H1 (cell line): ENCODE measurements around the gene DKC1. TPM values are rescaled to one million over a fixed set of nuclear protein-coding genes. Genes with fewer than 3 reads are reported as not detected.

Experiments
- CTCF ChIA-PET: fragments of 300-600 bp; sonication (Branson Sonifier 250); formaldehyde crosslinking; loops from one replicate; lab custom pipeline; 2021; ENCODE audit not compliant: partially characterized antibody; lab: Charles Lee
- POLR2A ChIA-PET: fragments of 300-600 bp; sonication (Branson Sonifier 250); formaldehyde crosslinking; loops from one replicate; lab custom pipeline; 2021; ENCODE audit warnings: inconsistent platforms; ENCODE audit not compliant: partially characterized antibody; lab: Charles Lee
- DNase-seq, 2 experiments: peaks; one replicate each; pipeline versions ENCODE4 v3.0.0 to v3.0.0-alpha.2; 2010 to 2022; ENCODE audit warnings: low spot score in 2 of 2, low read depth in 1 of 2, mixed read lengths in 1 of 2
- FAIRE-seq: peaks from 2 replicates; lab custom pipeline; 2011; peaks lifted over from hg19 to GRCh38; lab: Jason Lieb, UNC
- H2AFZ ChIP-seq: 2 replicates; pipeline ENCODE4 v1.8.1; 2012; ENCODE audit warnings: low read length, inconsistent platforms
- H2AK5ac ChIP-seq: 2 replicates; pipeline ENCODE4 v1.6.1; 2013; ENCODE audit warnings: low read depth, low read length
- H2BK120ac ChIP-seq: replicated peaks from 2 replicates; pipeline ENCODE3; 2013; ENCODE audit warnings: low read depth, low read length, inconsistent platforms
- H2BK12ac ChIP-seq: 2 replicates; pipeline ENCODE4 v1.6.1; 2013; ENCODE audit warnings: low read depth, low read length
- H2BK15ac ChIP-seq: 2 replicates; pipeline ENCODE4 v1.6.1; 2013; ENCODE audit warnings: low read length
- H2BK20ac ChIP-seq: 2 replicates; pipeline ENCODE4 v1.6.1; 2013; ENCODE audit warnings: low read length
- H2BK5ac ChIP-seq: 2 replicates; pipeline ENCODE4 v1.6.1; 2013; ENCODE audit warnings: low read depth, low read length
- H3K14ac ChIP-seq: 2 replicates; pipeline ENCODE4 v1.6.1; 2013; ENCODE audit warnings: inconsistent platforms; ENCODE audit not compliant: insufficient read length
- H3K18ac ChIP-seq: 2 replicates; pipeline ENCODE4 v1.6.1; 2013; ENCODE audit warnings: low read length; ENCODE audit errors: extremely low read depth
- H3K23ac ChIP-seq: 2 replicates; pipeline ENCODE4 v1.6.1; 2013; ENCODE audit warnings: inconsistent platforms; ENCODE audit not compliant: insufficient read length
- H3K23me2 ChIP-seq: 2 replicates; pipeline ENCODE4 v1.6.1; 2013; ENCODE audit warnings: low read depth, low read length
- H3K27ac ChIP-seq: 2 replicates; pipeline ENCODE4 v1.6.1; 2011; ENCODE audit warnings: low read depth, low read length, inconsistent platforms
- H3K27me3 ChIP-seq, 4 experiments: replicated peaks in 1 of 4; 1 replicate in 1 of 4; 2 replicates in 3 of 4; pipeline versions ENCODE4 v1.6.1 to v1.8.1; 2011 to 2013; ENCODE audit warnings: low read length in 3 of 4, mild to moderate bottlenecking in 3 of 4, inconsistent platforms in 2 of 4, mixed read lengths in 2 of 4, moderate library complexity in 1 of 4; ENCODE audit not compliant: control insufficient read depth in 3 of 4, insufficient read depth in 3 of 4; ENCODE audit errors: extremely low read depth in 1 of 4
- H3K36me3 ChIP-seq, 4 experiments: 2 replicates each; pipeline versions ENCODE4 v1.6.1 to v1.8.1; 2011 to 2013; ENCODE audit warnings: mild to moderate bottlenecking in 4 of 4, low read length in 3 of 4, moderate library complexity in 2 of 4, control low read depth in 1 of 4, inconsistent platforms in 1 of 4; ENCODE audit not compliant: insufficient read depth in 4 of 4, control insufficient read depth in 2 of 4
- H3K4ac ChIP-seq: replicated peaks from 2 replicates; pipeline ENCODE3; 2013; ENCODE audit warnings: low read length, low read depth, mixed read lengths, inconsistent platforms; ENCODE audit not compliant: insufficient read length
- H3K4me1 ChIP-seq, 4 experiments: replicated peaks in 1 of 4; 1 replicate in 1 of 4; 2 replicates in 3 of 4; pipeline versions ENCODE4 v1.6.1 to v1.8.1; 2011 to 2013; ENCODE audit warnings: low read length in 3 of 4, inconsistent platforms in 2 of 4, mixed read lengths in 1 of 4; ENCODE audit not compliant: insufficient read depth in 4 of 4, control insufficient read depth in 3 of 4
- H3K4me2 ChIP-seq, 2 experiments: 2 replicates each; pipeline versions ENCODE4 v1.6.1 to v1.8.1; 2011 to 2013; ENCODE audit warnings: low read depth in 2 of 2, low read length in 2 of 2, control low read depth in 1 of 2, inconsistent platforms in 1 of 2, mild to moderate bottlenecking in 1 of 2; ENCODE audit not compliant: insufficient read depth in 1 of 2
- H3K4me3 ChIP-seq, 4 experiments: fragments of 200-600, 300-600 bp in 1 of 4; sonication (generic), shearing (Covaris generic), sonication (Bioruptor Twin) in 1 of 4; 2 replicates each; pipeline versions ENCODE4 v1.5.1 to v1.8.1; 2011 to 2016; ENCODE audit warnings: low read length in 4 of 4, low read depth in 3 of 4, control low read depth in 2 of 4, inconsistent platforms in 2 of 4, mild to moderate bottlenecking in 2 of 4, mixed read lengths in 1 of 4, moderate library complexity in 1 of 4; ENCODE audit not compliant: insufficient read depth in 2 of 4; ENCODE audit errors: extremely low read depth in 1 of 4
- H3K56ac ChIP-seq: replicated peaks from 2 replicates; pipeline ENCODE3; 2013; ENCODE audit warnings: low read depth, mild to moderate bottlenecking, mixed read lengths, low read length, inconsistent platforms; ENCODE audit not compliant: insufficient read length
- H3K79me1 ChIP-seq: 2 replicates; pipeline ENCODE4 v1.6.1; 2013; ENCODE audit warnings: low read depth, low read length, control low read depth
- H3K79me2 ChIP-seq, 2 experiments: 2 replicates each; pipeline versions ENCODE4 v1.6.1 to v1.8.1; 2012 to 2013; ENCODE audit warnings: low read length in 2 of 2, mild to moderate bottlenecking in 2 of 2, inconsistent platforms in 1 of 2; ENCODE audit not compliant: insufficient read depth in 2 of 2, control insufficient read depth in 1 of 2
- H3K9ac ChIP-seq, 4 experiments: replicated peaks in 1 of 4; 1 replicate in 1 of 4; 2 replicates in 3 of 4; pipeline versions ENCODE4 v1.6.1 to v1.8.1; 2011 to 2013; ENCODE audit warnings: low read depth in 3 of 4, low read length in 3 of 4, control low read depth in 2 of 4, mild to moderate bottlenecking in 2 of 4, moderate library complexity in 2 of 4, inconsistent platforms in 1 of 4; ENCODE audit errors: extremely low read depth in 1 of 4
- H3K9me3 ChIP-seq, 2 experiments: 2 replicates each; pipeline versions ENCODE4 v1.6.1 to v1.8.1; 2012 to 2013; ENCODE audit warnings: mild to moderate bottlenecking in 2 of 2, moderate library complexity in 2 of 2, control low read depth in 1 of 2, inconsistent platforms in 1 of 2, low read depth in 1 of 2, low read length in 1 of 2, mixed read lengths in 1 of 2; ENCODE audit not compliant: insufficient read depth in 2 of 2
- H4K20me1 ChIP-seq, 2 experiments: replicated peaks in 1 of 2; 2 replicates each; pipeline versions ENCODE3 to v1.8.1; 2011 to 2013; ENCODE audit warnings: inconsistent platforms in 2 of 2, low read length in 2 of 2, mild to moderate bottlenecking in 1 of 2; ENCODE audit not compliant: insufficient read depth in 2 of 2, control insufficient read depth in 1 of 2
- H4K5ac ChIP-seq: 2 replicates; pipeline ENCODE4 v1.6.1; 2013; ENCODE audit warnings: low read length, low read depth, mixed read lengths, inconsistent platforms; ENCODE audit not compliant: insufficient read length
- H4K8ac ChIP-seq: 2 replicates; pipeline ENCODE4 v1.8.0; 2013; ENCODE audit warnings: mild to moderate bottlenecking, moderate library complexity, low read length, inconsistent platforms; ENCODE audit not compliant: insufficient read depth; ENCODE audit errors: extremely low read depth
- H4K91ac ChIP-seq: replicated peaks from 2 replicates; pipeline ENCODE3; 2013; ENCODE audit warnings: low read length, mixed read lengths, inconsistent platforms; ENCODE audit not compliant: insufficient read length
- WGBS, 2 experiments: shearing (Covaris generic) in 1 of 2; methylation state at CpG; one replicate each; pipeline versions ENCODE4 v1.1.6 to v1.1.7; 2013 to 2015; ENCODE audit warnings: low lambda C conversion rate in 2 of 2, mixed read lengths in 2 of 2, inconsistent platforms in 1 of 2, low coverage in 1 of 2, missing lambda C conversion rate in 1 of 2; ENCODE audit not compliant: insufficient replicate concordance in 2 of 2, insufficient coverage in 1 of 2, insufficient read length in 1 of 2; ENCODE audit errors: extremely low coverage in 1 of 2, missing lambda C conversion rate in 1 of 2; 5-methylcytosine and 5-hydroxymethylcytosine counted together
- long read RNA-seq, 2 experiments: library from RNA in 1 of 2; library from capped mRNA in 1 of 2; stranded (forward); transcript quantifications; one replicate each; pipeline ENCODE4 v2.0.0, GENCODE V29; 2021; ENCODE audit warnings: inconsistent platforms in 1 of 2
- polyA minus RNA-seq, 3 experiments: library from RNA; depleted of rRNA, polyadenylated mRNA; stranded (reverse); fragments of >200 nt; gene quantifications; 1 replicate in 2 of 3; 2 replicates in 1 of 3; pipeline ENCODE4 v1.2.3, GENCODE V29; 2011
- polyA plus RNA-seq, 7 experiments: library from polyadenylated mRNA; depleted of rRNA in 3 of 7; stranded (reverse) in 5 of 7; unstranded in 2 of 7; fragments of >200 nt in 5 of 7; fragments of 200-250 nt in 2 of 7; gene quantifications; 1 replicate in 5 of 7; 2 replicates in 1 of 7; 4 replicates in 1 of 7; pipeline versions ENCODE4 v1.2.1 to v1.2.3, GENCODE V29; 2011 to 2013; ENCODE audit warnings: missing spikeins in 2 of 7, mixed read lengths in 2 of 7
- total RNA-seq: library from RNA; stranded (reverse); fragmentation: NEBNext Ultra II Directional; extraction: Animal tissue kit (Norgen Biotek cat#: 25700); gene quantifications from 2 replicates; pipeline ENCODE4 v1.2.1, GENCODE V29; 2021

The DKC1 gene
- 134 and 143 TPM in 2 replicates for total RNA-seq
- polyA plus RNA-seq (2011; rRNA removed) = 54.7 and 65.6 TPM in 2 replicates
- polyA plus RNA-seq (2011; cell fraction: cytosol; rRNA removed) = 108 TPM
- 67.1 TPM for polyA plus RNA-seq (2011; cell fraction: nucleus; rRNA removed)
- 123 to 134 TPM (median 125 TPM) in 4 replicates for polyA plus RNA-seq (2012, experiment 1 of 2)
- 15.8 TPM for polyA plus RNA-seq (2012, experiment 2 of 2)
- polyA plus RNA-seq (2013, experiment 1 of 2) = 131 TPM
- polyA plus RNA-seq (2013, experiment 2 of 2) = 130 TPM
- 96.1 and 119 TPM in 2 replicates for polyA minus RNA-seq (2011; rRNA and poly(A)+ RNA removed)
- polyA minus RNA-seq (2011; cell fraction: cytosol; rRNA and poly(A)+ RNA removed) = 50.1 TPM
- 103 TPM for polyA minus RNA-seq (2011; cell fraction: nucleus; rRNA and poly(A)+ RNA removed)
- long read RNA-seq, experiment 1, transcript DKC1-212 (3 exons, 406 nt) = major isoform, 19 of 97 reads
- long read RNA-seq, experiment 1, transcript DKC1-201 (15 exons, 2,577 nt) = minor isoform, 5 of 97 reads
- long read RNA-seq, experiment 1, partial matches to known transcripts = 52 of 97 reads
- long read RNA-seq, experiment 1, other reads (novel, unspliced or antisense) = 21 of 97 reads
- long read RNA-seq, experiment 2, transcript DKC1-201 (15 exons, 2,577 nt) = major isoform, 202 of 319 reads
- long read RNA-seq, experiment 2, partial matches to known transcripts = 90 of 319 reads
- long read RNA-seq, experiment 2, other reads (novel, unspliced or antisense) = 24 of 319 reads

- no peak within 1 kb of the TSS for H2BK20ac ChIP-seq
- FAIRE-seq = no peak
- peak within 1 kb of the TSS; percentile 64 for H3K56ac ChIP-seq
- H4K20me1 ChIP-seq = peaks cover 0 to 4% of the 10 kb centered on the region in 2 experiments
- H3K9me3 ChIP-seq = no peaks in the 10 kb centered on the region
- peak; percentile 87 to 91 for DNase-seq
- no peak within 1 kb of the TSS for H2BK12ac ChIP-seq
- H3K14ac ChIP-seq = no peak within 1 kb of the TSS
- H3K4me2 ChIP-seq = peak within 1 kb of the TSS; percentile 69 to 85
- H4K5ac ChIP-seq = peak within 1 kb of the TSS; percentile 75
- H3K36me3 ChIP-seq = peaks cover 14 to 28% (median 26%) of the 10 kb centered on the region in 4 experiments
- H3K9ac ChIP-seq = peak within 1 kb of the TSS; percentile 72 to 89 (median 84)
- POLR2A ChIA-PET = interaction anchor here (0.6 to 12.7 kb wide), 7 partner anchors 11 to 362 kb away, joined by 3 to 146 read pairs (median 5); partner anchors contain the start of genes GAB3 and SMIM9
- peaks cover 0 to 35% of the 10 kb centered on the region in 2 experiments; a peak in 2 of 4 replicates for H3K79me2 ChIP-seq
- H3K27ac ChIP-seq = peak within 1 kb of the TSS; percentile 84
- CTCF ChIA-PET = no interaction called here
- H3K23ac ChIP-seq = no peak within 1 kb of the TSS
- H3K79me1 ChIP-seq = no peaks in the 10 kb centered on the region
- H2AK5ac ChIP-seq = peak within 1 kb of the TSS; percentile 96
- 0% methylated on average over 8 of the region's 84 CpGs; no CpG with 5 or more reads in 1 of the 2 experiments for WGBS, 2 experiments
- no peak within 1 kb of the TSS for H2BK120ac ChIP-seq
- H2BK5ac ChIP-seq = 0 out of 2 replicates have a peak within 1 kb of the TSS, but pooled peaks have one; percentile 30
- peak within 1 kb of the TSS; percentile 84; the same call in 1 of the 2 replicates for H4K8ac ChIP-seq
- peaks cover 0 to 4% (median 2%) of the 10 kb centered on the region in 4 experiments; a peak in 3 of 7 replicates for H3K4me1 ChIP-seq
- H3K23me2 ChIP-seq = peaks cover 6% of the 10 kb centered on the region; the same call in 1 of the 2 replicates
- H3K4me3 ChIP-seq = peak within 1 kb of the TSS; percentile 47 to 94 (median 82)
- H2AFZ ChIP-seq = no peak within 1 kb of the TSS
- H3K18ac ChIP-seq = peak within 1 kb of the TSS; percentile 48
- peak within 1 kb of the TSS; percentile 91 for H3K4ac ChIP-seq
- no peaks in the 10 kb centered on the region for H3K27me3 ChIP-seq
- peak within 1 kb of the TSS; percentile 16; the same call in 1 of the 2 replicates for H2BK15ac ChIP-seq
- H4K91ac ChIP-seq = peak within 1 kb of the TSS; percentile 81
These were observed at the start of gene DKC1 for GRCh38 chrX:154762537-154763296. TSS of gene DKC1 (plus strand) at chrX:154762864. CDS start at chrX:154762966, 102 bp downstream.
